ENCODE results near the gene GAS5. TPM values are rescaled to one million over a fixed set of nuclear protein-coding genes. Genes with fewer than 3 reads are reported as not detected.

GAS5 gene
- total RNA-seq, 2 donors from 2014 or later, result 162 to 223 TPM

DNA sequence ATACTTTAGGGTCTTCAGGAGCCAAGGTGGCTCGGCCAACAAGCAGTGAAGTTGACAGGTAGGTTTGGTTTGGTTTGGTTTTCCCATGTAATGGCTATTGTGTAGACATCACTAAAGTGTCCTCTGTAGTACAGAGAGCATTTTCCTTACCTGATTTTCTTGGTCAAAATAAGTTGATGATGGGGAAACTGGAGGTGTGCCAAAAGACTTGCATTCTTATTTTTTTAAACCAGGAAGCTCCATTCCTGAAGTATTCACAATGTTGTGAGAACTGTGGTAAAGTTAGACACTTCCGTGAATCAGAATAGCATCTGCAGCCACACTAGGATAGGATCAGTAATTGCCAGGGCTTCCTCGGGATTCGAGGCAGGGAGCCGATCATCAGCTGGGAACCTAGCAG, 3.3 kb upstream of the GAS5 start:
- H3K27ac ChIP-seq, result no peak overlapping the region

DNA sequence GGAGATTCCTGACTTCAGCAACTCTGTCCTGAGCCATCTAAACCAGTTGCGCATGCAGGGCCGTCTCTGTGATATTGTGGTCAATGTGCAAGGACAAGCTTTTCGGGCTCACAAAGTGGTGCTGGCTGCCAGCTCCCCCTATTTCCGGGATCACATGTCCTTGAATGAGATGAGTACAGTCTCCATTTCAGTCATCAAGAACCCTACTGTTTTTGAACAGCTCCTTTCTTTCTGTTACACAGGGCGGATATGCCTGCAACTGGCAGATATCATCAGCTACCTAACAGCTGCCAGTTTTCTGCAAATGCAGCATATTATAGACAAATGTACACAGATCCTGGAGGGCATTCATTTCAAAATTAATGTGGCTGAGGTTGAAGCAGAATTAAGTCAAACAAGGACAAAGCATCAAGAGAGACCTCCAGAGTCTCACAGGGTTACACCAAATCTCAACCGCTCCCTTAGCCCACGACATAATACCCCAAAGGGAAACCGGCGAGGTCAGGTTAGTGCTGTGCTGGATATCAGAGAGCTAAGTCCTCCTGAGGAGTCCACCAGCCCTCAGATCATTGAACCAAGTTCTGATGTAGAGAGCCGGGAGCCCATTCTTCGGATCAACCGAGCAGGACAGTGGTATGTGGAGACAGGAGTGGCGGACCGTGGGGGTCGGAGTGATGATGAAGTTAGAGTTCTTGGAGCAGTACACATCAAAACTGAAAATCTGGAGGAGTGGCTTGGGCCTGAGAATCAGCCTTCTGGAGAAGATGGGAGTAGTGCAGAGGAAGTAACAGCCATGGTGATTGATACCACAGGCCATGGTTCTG, 2.7 kb upstream of the GAS5 start:
- DNase-seq (ENCODE audit: low spot score), result no peak

More for the DNA sequence above, 3.3 kb upstream of the GAS5 start:
- Histone ChIP-seq H3K4me3 (no peak overlapping the region), H3K36me3 (no peaks in the 10 kb centered on the region), H3K4me1 (replicated peaks) (peaks cover 8% of the 10 kb centered on the region), H3K9me3 (no peaks in the 10 kb centered on the region), H3K27me3 (replicated peaks; ENCODE audit: insufficient read depth) (no peaks in the 10 kb centered on the region)
- TF ChIP-seq POLR2A (IDR thresholded peaks at IDR 0.05) (no peak), POLR2AphosphoS5 (IDR thresholded peaks at IDR 0.05) (no peak)
- TF ChIP-seq, protein P1, sequence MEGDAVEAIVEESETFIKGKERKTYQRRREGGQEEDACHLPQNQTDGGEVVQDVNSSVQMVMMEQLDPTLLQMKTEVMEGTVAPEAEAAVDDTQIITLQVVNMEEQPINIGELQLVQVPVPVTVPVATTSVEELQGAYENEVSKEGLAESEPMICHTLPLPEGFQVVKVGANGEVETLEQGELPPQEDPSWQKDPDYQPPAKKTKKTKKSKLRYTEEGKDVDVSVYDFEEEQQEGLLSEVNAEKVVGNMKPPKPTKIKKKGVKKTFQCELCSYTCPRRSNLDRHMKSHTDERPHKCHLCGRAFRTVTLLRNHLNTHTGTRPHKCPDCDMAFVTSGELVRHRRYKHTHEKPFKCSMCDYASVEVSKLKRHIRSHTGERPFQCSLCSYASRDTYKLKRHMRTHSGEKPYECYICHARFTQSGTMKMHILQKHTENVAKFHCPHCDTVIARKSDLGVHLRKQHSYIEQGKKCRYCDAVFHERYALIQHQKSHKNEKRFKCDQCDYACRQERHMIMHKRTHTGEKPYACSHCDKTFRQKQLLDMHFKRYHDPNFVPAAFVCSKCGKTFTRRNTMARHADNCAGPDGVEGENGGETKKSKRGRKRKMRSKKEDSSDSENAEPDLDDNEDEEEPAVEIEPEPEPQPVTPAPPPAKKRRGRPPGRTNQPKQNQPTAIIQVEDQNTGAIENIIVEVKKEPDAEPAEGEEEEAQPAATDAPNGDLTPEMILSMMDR (IDR thresholded peaks at IDR 0.05), result no peak
- WGBS, result 79% methylated on average over 5 of the region's 5 CpGs
- intact Hi-C loops (cut with DNase I), result no loop called here
- DNase-seq (ENCODE audit: low spot score), result no peak

GRCh38 chr1:173869021-173869359, 1.2 kb upstream of the GAS5 start:
- Histone ChIP-seq H3K4me3 (peak overlapping the region; percentile 79 to 97), H3K36me3 (no peaks in the 10 kb centered on the region), H3K9me3 (no peaks in the 10 kb centered on the region), H3K4me1 (replicated peaks) (peaks cover 10% of the 10 kb centered on the region), H3K27ac (peak overlapping the region; percentile 98 to 99), H3K27me3 (replicated peaks; ENCODE audit: insufficient read depth) (no peaks in the 10 kb centered on the region)
- TF ChIP-seq POLR2A (IDR thresholded peaks at IDR 0.05) (no peak), POLR2AphosphoS5 (IDR thresholded peaks at IDR 0.05) (no peak)
- TF ChIP-seq, protein P1 (IDR thresholded peaks at IDR 0.05), result no peak
- DNase-seq (ENCODE audit: low spot score), result no peak
- intact Hi-C loops (cut with DNase I), result no loop called here
- WGBS, result 3% methylated on average over 5 of the region's 5 CpGs

More for the DNA sequence above, 2.7 kb upstream of the GAS5 start:
- no peaks in the 10 kb centered on the region for H3K27me3 ChIP-seq (replicated peaks; ENCODE audit: insufficient read depth)
- TF ChIP-seq POLR2A (IDR thresholded peaks at IDR 0.05) (no peak), POLR2AphosphoS5 (IDR thresholded peaks at IDR 0.05) (no peak)
- TF ChIP-seq, protein P1 (IDR thresholded peaks at IDR 0.05), result no peak
- H3K27ac ChIP-seq, result no peak overlapping the region
- no peaks in the 10 kb centered on the region for H3K9me3 ChIP-seq
- H3K36me3 ChIP-seq, result no peaks in the 10 kb centered on the region
- intact Hi-C loops (cut with DNase I), result no loop called here
- 86% methylated on average over 15 of the region's 15 CpGs for WGBS
- H3K4me1 ChIP-seq (replicated peaks), result peaks cover 8% of the 10 kb centered on the region
- H3K4me3 ChIP-seq, result no peak overlapping the region

DNA sequence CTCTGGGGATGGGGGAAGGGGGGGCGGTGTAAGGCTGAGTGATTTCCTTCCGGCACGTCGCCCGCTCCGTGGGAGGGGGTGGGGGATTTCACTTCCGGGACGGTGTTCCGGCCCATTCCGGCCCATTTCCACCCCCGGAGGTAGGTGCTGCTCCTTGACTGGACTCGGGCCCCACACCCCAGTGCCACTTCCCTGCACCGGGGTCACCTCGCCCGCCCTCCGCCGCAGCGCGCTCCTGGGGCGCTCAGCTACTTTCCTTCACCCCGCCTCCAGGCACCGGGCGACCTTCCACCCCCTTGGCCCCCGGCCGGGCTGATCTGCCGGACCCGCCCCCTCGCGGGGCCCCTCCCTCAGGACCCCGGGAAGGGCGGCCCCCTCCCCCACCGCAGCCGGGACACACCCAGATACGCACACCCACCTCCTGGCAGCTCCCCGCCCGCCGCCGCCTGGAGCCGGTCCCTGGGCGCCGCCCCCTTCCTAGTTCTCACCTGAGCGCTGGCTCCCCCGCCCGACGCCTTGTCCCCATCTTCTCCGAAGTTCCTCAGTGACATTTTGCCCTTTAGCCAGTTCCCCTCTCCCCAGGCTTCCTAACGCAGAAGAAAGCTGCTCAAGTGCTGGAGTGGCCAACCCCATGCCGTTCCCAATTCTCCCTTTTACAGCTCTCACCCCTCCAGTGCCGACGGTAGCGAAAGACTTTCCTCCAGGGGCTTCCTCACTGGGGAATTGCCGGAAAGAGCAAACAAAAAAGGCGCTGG, 654 bp upstream of the GAS5 start, which contains the start of gene ZBTB37:
Gene ZBTB37, plus strand, starts transcription at position 115 of the 755 bp plus-strand sequence. CDS start 1,846 bp downstream, outside the sequence.
- intact Hi-C loops (cut with DNase I), result no loop called here
- H3K4me3 ChIP-seq, result peak within 1 kb of the TSS; percentile 79 to 97
- peaks cover 10% of the 10 kb centered on the region for H3K4me1 ChIP-seq (replicated peaks)
- H3K27me3 ChIP-seq (replicated peaks; ENCODE audit: insufficient read depth), result no peaks in the 10 kb centered on the region
- under 1% methylated on average over 41 of the region's 53 CpGs for whole genome bisulfite sequencing
- peak within 1 kb of the TSS; percentile 98 to 99 for H3K27ac ChIP-seq
- TF ChIP-seq POLR2A (IDR thresholded peaks at IDR 0.05) (peak; percentile 54), POLR2AphosphoS5 (IDR thresholded peaks at IDR 0.05) (no peak)
- TF ChIP-seq, protein P1 (IDR thresholded peaks at IDR 0.05), result no peak
- no peaks in the 10 kb centered on the region for H3K36me3 ChIP-seq
- DNase-seq (ENCODE audit: low spot score), result peak; percentile 91
- H3K9me3 ChIP-seq, result no peaks in the 10 kb centered on the region

Data from prostate gland (tissue), 2 donors.